ENCODE data around the gene SLC43A2.

DNA sequence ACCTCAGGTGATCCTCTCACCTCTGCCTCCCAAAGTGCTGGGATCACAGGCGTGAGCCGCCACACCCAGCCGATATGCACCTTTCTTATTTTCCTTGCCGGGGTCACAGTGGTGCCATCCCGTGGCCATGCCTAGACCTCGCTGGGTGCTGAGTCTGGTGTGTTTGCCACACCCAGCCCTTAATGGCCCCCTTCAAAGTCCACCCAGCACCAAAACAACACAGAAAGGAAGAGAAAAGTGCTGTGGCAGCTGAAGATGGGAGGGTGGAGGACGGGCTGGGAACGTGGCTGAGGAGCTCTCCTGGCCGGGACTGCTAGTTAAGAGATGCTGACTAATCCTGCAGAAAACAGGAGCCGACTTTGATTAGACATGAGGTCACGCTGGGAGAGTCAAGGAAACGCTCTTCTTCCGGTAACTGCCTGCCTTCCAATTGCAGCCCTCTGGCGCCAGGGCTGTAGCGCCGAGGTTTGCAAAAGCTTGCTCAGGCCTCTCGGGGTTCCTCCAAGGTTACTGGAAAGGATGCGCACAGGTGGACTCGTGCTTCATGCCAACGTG lies 10.9 kb downstream of the SLC43A2 start:
- TF ChIP-seq, protein P1, sequence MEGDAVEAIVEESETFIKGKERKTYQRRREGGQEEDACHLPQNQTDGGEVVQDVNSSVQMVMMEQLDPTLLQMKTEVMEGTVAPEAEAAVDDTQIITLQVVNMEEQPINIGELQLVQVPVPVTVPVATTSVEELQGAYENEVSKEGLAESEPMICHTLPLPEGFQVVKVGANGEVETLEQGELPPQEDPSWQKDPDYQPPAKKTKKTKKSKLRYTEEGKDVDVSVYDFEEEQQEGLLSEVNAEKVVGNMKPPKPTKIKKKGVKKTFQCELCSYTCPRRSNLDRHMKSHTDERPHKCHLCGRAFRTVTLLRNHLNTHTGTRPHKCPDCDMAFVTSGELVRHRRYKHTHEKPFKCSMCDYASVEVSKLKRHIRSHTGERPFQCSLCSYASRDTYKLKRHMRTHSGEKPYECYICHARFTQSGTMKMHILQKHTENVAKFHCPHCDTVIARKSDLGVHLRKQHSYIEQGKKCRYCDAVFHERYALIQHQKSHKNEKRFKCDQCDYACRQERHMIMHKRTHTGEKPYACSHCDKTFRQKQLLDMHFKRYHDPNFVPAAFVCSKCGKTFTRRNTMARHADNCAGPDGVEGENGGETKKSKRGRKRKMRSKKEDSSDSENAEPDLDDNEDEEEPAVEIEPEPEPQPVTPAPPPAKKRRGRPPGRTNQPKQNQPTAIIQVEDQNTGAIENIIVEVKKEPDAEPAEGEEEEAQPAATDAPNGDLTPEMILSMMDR (conservative IDR thresholded peaks at IDR 0.05; ENCODE audit: low read depth, low read length): no peak
- no peak for TF ChIP-seq EZH2 (IDR thresholded peaks at IDR 0.05; ENCODE audit: borderline replicate concordance, low read depth, low read length, poor library complexity, severe bottlenecking)

Measured in A673 (cell line).